Right lung (tissue), 5 donors: ENCODE results near the gene GALNT9. TPM values are rescaled to one million over a fixed set of nuclear protein-coding genes. Genes with fewer than 3 reads are reported as not detected.

Experiments used
- DNase-seq, 2 donors: peaks; one replicate each; pipeline ENCODE4 v3.0.0-alpha.2; 2013
- polyA plus RNA-seq, 5 donors: library from polyadenylated mRNA; unstranded; fragments of 120-200 nt; gene quantifications; one replicate each; pipeline versions ENCODE4 v1.2.1 to v1.2.3, GENCODE V29; 2013; ENCODE audit warnings: inconsistent platforms in 1 of 5, low replicate concordance in 1 of 5; ENCODE audit not compliant: insufficient read length in 5 of 5, insufficient read depth in 1 of 5

The GALNT9 gene
- polyA plus RNA-seq, 5 donors, result 1.9 to 4.2 (median 3.0) TPM

- no peak for DNase-seq
Measured at GRCh38 chr12:132186208-132186856, 143.1 kb downstream of the GALNT9 start.

GRCh38 chr12:132185705-132186104, 143.7 kb downstream of the GALNT9 start:
- no peak for DNase-seq

GRCh38 chr12:132182711-132183365, 146.6 kb downstream of the GALNT9 start:
- DNase-seq, result no peak

- no peak for DNase-seq
Measured at GRCh38 chr12:132182206-132182710, 147.1 kb downstream of the GALNT9 start.

- no peak for DNase-seq
Measured at GRCh38 chr12:132181570-132182200, 147.7 kb downstream of the GALNT9 start.

- no peak for DNase-seq
Measured at GRCh38 chr12:132180648-132181546, 148.5 kb downstream of the GALNT9 start.

- DNase-seq, result no peak
Measured at GRCh38 chr12:132179431-132180362, 149.7 kb downstream of the GALNT9 start.

GRCh38 chr12:132178801-132179401, 150.5 kb downstream of the GALNT9 start:
- no peak for DNase-seq

GRCh38 chr12:132178316-132178715, 151.1 kb downstream of the GALNT9 start:
- peak in 1 of 2 donors; percentile 39 for DNase-seq

- no peak for DNase-seq
Measured at GRCh38 chr12:132176920-132177551, 152.4 kb downstream of the GALNT9 start.

- no peak for DNase-seq
Measured at GRCh38 chr12:132176385-132176919, 152.9 kb downstream of the GALNT9 start.

- no peak for DNase-seq
Measured at GRCh38 chr12:132175496-132176384, 153.6 kb downstream of the GALNT9 start.

- no peak for DNase-seq
Measured at GRCh38 chr12:132174839-132175490, 154.4 kb downstream of the GALNT9 start.

- no peak for DNase-seq
Measured at GRCh38 chr12:132174015-132174838, 155.2 kb downstream of the GALNT9 start.

- DNase-seq, result no peak
Measured at GRCh38 chr12:132173135-132174014, 156.0 kb downstream of the GALNT9 start.

- no peak for DNase-seq
Measured at GRCh38 chr12:132172619-132173018, 156.8 kb downstream of the GALNT9 start.
